Esophagus squamous epithelium (tissue), 5 donors: ENCODE results near the gene TSC22D3. TPM values are rescaled to one million over a fixed set of nuclear protein-coding genes. Genes with fewer than 3 reads are reported as not detected.

ENCODE experiments used
- DNase-seq: peaks from one replicate; lab custom pipeline; 2025; lab: John Stamatoyannopoulos, UW
- H3K27ac ChIP-seq, 4 donors: fragments of 200-600 bp; sonication (generic); one replicate each; pipeline ENCODE4 v1.5.1; 2016 to 2019; ENCODE audit warnings: mild to moderate bottlenecking in 1 of 4
- H3K27me3 ChIP-seq, 4 donors: fragments of 200-600 bp; sonication (generic); 1 replicate in 3 of 4; 2 replicates in 1 of 4; pipeline versions ENCODE4 v1.5.1 to v1.6.0; 2017 to 2021; ENCODE audit warnings: antibody characterized with exemption in 1 of 4
- H3K36me3 ChIP-seq, 3 donors: fragments of 200-600 bp; sonication (generic); one replicate each; pipeline ENCODE4 v1.5.1; 2016 to 2019
- H3K4me1 ChIP-seq, 3 donors: fragments of 200-600 bp; sonication (generic); one replicate each; pipeline ENCODE4 v1.5.1; 2017 to 2019
- H3K4me3 ChIP-seq, 4 donors: fragments of 200-600 bp; sonication (generic); 1 replicate in 3 of 4; 2 replicates in 1 of 4; pipeline ENCODE4 v1.5.1; 2016 to 2019; ENCODE audit warnings: mild to moderate bottlenecking in 2 of 4, moderate library complexity in 1 of 4
- H3K9me3 ChIP-seq, 3 donors: fragments of 200-600 bp; sonication (generic); one replicate each; pipeline ENCODE4 v1.5.1; 2016 to 2019
- CTCF ChIP-seq, 6 experiments: fragments of 450-650 bp in 4 of 6; fragments of 200-600 bp in 2 of 6; sonication (generic) in 2 of 6; IDR thresholded peaks; one replicate each; pipeline ENCODE4 v1.5.1; 2016 to 2019; ENCODE audit warnings: antibody characterized with exemption in 6 of 6, mild to moderate bottlenecking in 4 of 6, moderate library complexity in 4 of 6
- POLR2A ChIP-seq, 4 donors: fragments of 450-650 bp; IDR thresholded peaks; one replicate each; pipeline ENCODE4 v1.6.1; 2017; ENCODE audit warnings: antibody characterized with exemption in 4 of 4, mild to moderate bottlenecking in 4 of 4, moderate library complexity in 3 of 4
- WGBS, 2 donors: methylation state at CpG; one replicate each; pipeline ENCODE4 v1.1.5; 2018; 5-methylcytosine and 5-hydroxymethylcytosine counted together
- intact Hi-C: fragments of 100-400 bp; cut with DNase I; formaldehyde crosslinking; loops from one replicate; pipeline ENCODE4 v1.15.0; 2022
- total RNA-seq, 4 donors: library from RNA; depleted of rRNA; stranded (reverse); fragments of >200 nt; gene quantifications; one replicate each; pipeline ENCODE4 v1.1.0, GENCODE V29; 2016
- donor health status: DM: yes; HTN: yes; CAD: no.

TSC22D3 gene
- total RNA-seq, 4 donors from 2014 or later: 50.2 to 558 (median 140) TPM

GRCh38 chrX:107752043-107752442, 23.5 kb downstream of the TSC22D3 start:
- Histone ChIP-seq H3K36me3 (no peaks in the 10 kb centered on the region), H3K4me1 (peaks cover 8 to 43% (median 20%) of the 10 kb centered on the region in 3 donors), H3K9me3 (no peaks in the 10 kb centered on the region), H3K4me3 (no peak overlapping the region), H3K27me3 (no peaks in the 10 kb centered on the region), H3K27ac (peak overlapping the region in 1 of 4 donors; percentile 14)
- intact Hi-C loops: no loop called here
- no peak for TF ChIP-seq CTCF (IDR thresholded peaks at IDR 0.05)
- TF ChIP-seq POLR2A (IDR thresholded peaks at IDR 0.05): no peak
- 83 to 93% methylated on average over 3 of the region's 3 CpGs for WGBS, 2 donors
- DNase-seq: no peak

- H3K36me3 ChIP-seq: no peaks in the 10 kb centered on the region
- peak overlapping the region in 2 of 4 donors; percentile 10 to 13 for H3K27ac ChIP-seq
- intact Hi-C loops: no loop called here
Measured at GRCh38 chrX:107750861-107751445, 24.6 kb downstream of the TSC22D3 start.

GRCh38 chrX:107750263-107750662, 25.3 kb downstream of the TSC22D3 start:
- Histone ChIP-seq H3K4me1 (peaks cover 8 to 60% (median 22%) of the 10 kb centered on the region in 3 donors), H3K36me3 (no peaks in the 10 kb centered on the region), H3K27ac (peak overlapping the region in 2 of 4 donors; percentile 10 to 84), H3K9me3 (no peaks in the 10 kb centered on the region), H3K4me3 (no peak overlapping the region), H3K27me3 (no peaks in the 10 kb centered on the region)
- no peak for DNase-seq
- intact Hi-C loops: no loop called here
- WGBS, 2 donors: 91 to 96% methylated on average over 5 to 6 of the region's 6 CpGs
- TF ChIP-seq CTCF (IDR thresholded peaks at IDR 0.05): no peak
- no peak for TF ChIP-seq POLR2A (IDR thresholded peaks at IDR 0.05)

More at GRCh38 chrX:107750861-107751445, 24.6 kb downstream of the TSC22D3 start:
- Histone ChIP-seq H3K27me3 (no peaks in the 10 kb centered on the region), H3K4me3 (no peak overlapping the region), H3K9me3 (no peaks in the 10 kb centered on the region), H3K4me1 (peaks cover 8 to 54% (median 22%) of the 10 kb centered on the region in 3 donors)
- TF ChIP-seq CTCF (IDR thresholded peaks at IDR 0.05) (no peak), POLR2A (IDR thresholded peaks at IDR 0.05) (no peak)
- no peak for DNase-seq
- WGBS, 2 donors: 63 to 66% methylated on average over 7 of the region's 7 CpGs

GRCh38 chrX:107748506-107748905, 27.1 kb downstream of the TSC22D3 start:
- Histone ChIP-seq H3K4me3 (no peak overlapping the region), H3K4me1 (peaks cover 8 to 72% (median 24%) of the 10 kb centered on the region in 3 donors), H3K9me3 (no peaks in the 10 kb centered on the region), H3K27me3 (no peaks in the 10 kb centered on the region), H3K36me3 (no peaks in the 10 kb centered on the region), H3K27ac (peak overlapping the region; percentile 68 to 87 (median 82))
- DNase-seq: no peak
- TF ChIP-seq POLR2A (IDR thresholded peaks at IDR 0.05): no peak
- TF ChIP-seq CTCF (IDR thresholded peaks at IDR 0.05): no peak
- 39 to 60% methylated on average over 6 of the region's 6 CpGs for WGBS, 2 donors
- intact Hi-C loops: no loop called here

GRCh38 chrX:107747596-107748161, 27.9 kb downstream of the TSC22D3 start:
- peak overlapping the region; percentile 68 to 87 (median 82) for H3K27ac ChIP-seq
- H3K4me1 ChIP-seq: peaks cover 13 to 72% (median 29%) of the 10 kb centered on the region in 3 donors
- intact Hi-C loops: no loop called here
- TF ChIP-seq CTCF (IDR thresholded peaks at IDR 0.05) (no peak), POLR2A (IDR thresholded peaks at IDR 0.05) (peak in 2 of 4 donors; percentile 19 to 28)
- 0 to 51% methylated on average over 2 to 3 of the region's 3 CpGs for WGBS, 2 donors
- H3K4me3 ChIP-seq: no peak overlapping the region
- H3K27me3 ChIP-seq: no peaks in the 10 kb centered on the region
- DNase-seq: no peak
- no peaks in the 10 kb centered on the region for H3K9me3 ChIP-seq
- H3K36me3 ChIP-seq: no peaks in the 10 kb centered on the region
